Suppressor macrophage (primary cell): ENCODE results near the gene DEGS2.

ENCODE experiments used
- DNase-seq, 4 experiments: peaks; one replicate each; pipeline ENCODE4 v3.0.0-alpha.2; 2020 to 2022

DEGS2 gene

GRCh38 chr14:100130521-100130920, 28.9 kb downstream of the DEGS2 start:
- no peak for DNase-seq

GRCh38 chr14:100129161-100129589, 30.3 kb downstream of the DEGS2 start:
- DNase-seq = no peak

GRCh38 chr14:100128688-100129087, 30.8 kb downstream of the DEGS2 start:
- no peak for DNase-seq

GRCh38 chr14:100127853-100128455, 31.5 kb downstream of the DEGS2 start:
- no peak for DNase-seq

GRCh38 chr14:100126401-100126800, 33.0 kb downstream of the DEGS2 start:
- no peak for DNase-seq

- no peak for DNase-seq
Measured at GRCh38 chr14:100124551-100125088, 34.8 kb downstream of the DEGS2 start.

GRCh38 chr14:100123618-100124017, 35.8 kb downstream of the DEGS2 start:
- DNase-seq = no peak

- DNase-seq = no peak
Measured at GRCh38 chr14:100122481-100123223, 36.8 kb downstream of the DEGS2 start.

- DNase-seq = no peak
Measured at GRCh38 chr14:100121643-100122480, 37.6 kb downstream of the DEGS2 start.

- no peak for DNase-seq
Measured at GRCh38 chr14:100120522-100121269, 38.7 kb downstream of the DEGS2 start.

- DNase-seq = no peak
Measured at GRCh38 chr14:100119251-100119650, 40.2 kb downstream of the DEGS2 start.

GRCh38 chr14:100118396-100119011, 40.9 kb downstream of the DEGS2 start:
- peak in 2 of 4 experiments; percentile 30 to 37 for DNase-seq

- DNase-seq = peak in 3 of 4 experiments; percentile 36 to 49 (median 41)
Measured at GRCh38 chr14:100117633-100118395, 41.6 kb downstream of the DEGS2 start.

GRCh38 chr14:100117026-100117425, 42.4 kb downstream of the DEGS2 start:
- DNase-seq = no peak

GRCh38 chr14:100116134-100116533, 43.3 kb downstream of the DEGS2 start:
- DNase-seq = no peak

GRCh38 chr14:100115726-100116125, 43.7 kb downstream of the DEGS2 start:
- no peak for DNase-seq

- DNase-seq = no peak
Measured at GRCh38 chr14:100115236-100115635, 44.2 kb downstream of the DEGS2 start.

GRCh38 chr14:100114109-100114765, 45.2 kb downstream of the DEGS2 start:
- DNase-seq = no peak

- DNase-seq = no peak
Measured at GRCh38 chr14:100111931-100112704, 47.3 kb downstream of the DEGS2 start.

GRCh38 chr14:100110816-100111215, 48.6 kb downstream of the DEGS2 start:
- peak in 3 of 4 experiments; percentile 24 to 38 (median 26) for DNase-seq
